Measurements from ENCODE around the gene DECR2.

GRCh38 chr16:374616-374926, 27.1 kb upstream of the DECR2 start:
- TF ChIP-seq GATAD2A (CRISPR knock-in tag; IDR thresholded peaks at IDR 0.05) (no peak), ZNF768 (CRISPR knock-in tag; IDR thresholded peaks at IDR 0.05) (no peak), AFF4 (CRISPR knock-in tag; IDR thresholded peaks at IDR 0.05) (no peak), DMAP1 (CRISPR knock-in tag; IDR thresholded peaks at IDR 0.05) (no peak), ZSCAN21 (CRISPR knock-in tag; IDR thresholded peaks at IDR 0.05; ENCODE audit: borderline replicate concordance) (no peak), ZNF121 (CRISPR knock-in tag; IDR thresholded peaks at IDR 0.05) (no peak), ASH2L (IDR thresholded peaks at IDR 0.05; ENCODE audit: insufficient read length, low read depth, low read length) (no peak), ZNF510 (CRISPR knock-in tag; IDR thresholded peaks at IDR 0.05; ENCODE audit: low read depth) (no peak), SMAD1 (CRISPR knock-in tag; IDR thresholded peaks at IDR 0.05; ENCODE audit: borderline replicate concordance, low read depth) (no peak)
- TF ChIP-seq, protein P1, sequence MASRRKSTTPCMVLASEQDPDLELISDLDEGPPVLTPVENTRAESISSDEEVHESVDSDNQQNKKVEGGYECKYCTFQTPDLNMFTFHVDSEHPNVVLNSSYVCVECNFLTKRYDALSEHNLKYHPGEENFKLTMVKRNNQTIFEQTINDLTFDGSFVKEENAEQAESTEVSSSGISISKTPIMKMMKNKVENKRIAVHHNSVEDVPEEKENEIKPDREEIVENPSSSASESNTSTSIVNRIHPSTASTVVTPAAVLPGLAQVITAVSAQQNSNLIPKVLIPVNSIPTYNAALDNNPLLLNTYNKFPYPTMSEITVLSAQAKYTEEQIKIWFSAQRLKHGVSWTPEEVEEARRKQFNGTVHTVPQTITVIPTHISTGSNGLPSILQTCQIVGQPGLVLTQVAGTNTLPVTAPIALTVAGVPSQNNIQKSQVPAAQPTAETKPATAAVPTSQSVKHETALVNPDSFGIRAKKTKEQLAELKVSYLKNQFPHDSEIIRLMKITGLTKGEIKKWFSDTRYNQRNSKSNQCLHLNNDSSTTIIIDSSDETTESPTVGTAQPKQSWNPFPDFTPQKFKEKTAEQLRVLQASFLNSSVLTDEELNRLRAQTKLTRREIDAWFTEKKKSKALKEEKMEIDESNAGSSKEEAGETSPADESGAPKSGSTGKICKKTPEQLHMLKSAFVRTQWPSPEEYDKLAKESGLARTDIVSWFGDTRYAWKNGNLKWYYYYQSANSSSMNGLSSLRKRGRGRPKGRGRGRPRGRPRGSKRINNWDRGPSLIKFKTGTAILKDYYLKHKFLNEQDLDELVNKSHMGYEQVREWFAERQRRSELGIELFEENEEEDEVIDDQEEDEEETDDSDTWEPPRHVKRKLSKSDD (CRISPR knock-in tag; IDR thresholded peaks at IDR 0.05; ENCODE audit: low read depth), result no peak

Data from HepG2 (cell line).